Left lung (tissue), 10 donors: ENCODE results near the gene TBCD. TPM values are rescaled to one million over a fixed set of nuclear protein-coding genes. Genes with fewer than 3 reads are reported as not detected.

ENCODE experiments used
- ATAC-seq: fragments of 200-7000 bp; cut with Tn5 transposase; one replicate; pipeline ENCODE4 v1.9.1; 2020; ENCODE audit warnings: moderate library complexity
- DNase-seq, 4 donors: peaks; one replicate each; pipeline ENCODE4 v3.0.0-alpha.2; 2013 to 2020
- H3K27ac ChIP-seq, 2 donors: fragments of 200-600 bp; sonication (generic) in 1 of 2; one replicate each; pipeline versions ENCODE4 v1.5.0 to v1.8.0; 2020 to 2021
- H3K27me3 ChIP-seq, 2 donors: fragments of 200-600 bp; sonication (generic) in 1 of 2; one replicate each; pipeline versions ENCODE4 v1.5.0 to v1.8.0; 2020 to 2021
- H3K36me3 ChIP-seq, 2 donors: fragments of 200-600 bp; sonication (generic) in 1 of 2; one replicate each; pipeline versions ENCODE4 v1.5.0 to v1.8.0; 2020 to 2021
- H3K4me1 ChIP-seq, 2 donors: fragments of 200-600 bp; one replicate each; pipeline ENCODE4 v1.8.0; 2021
- H3K4me3 ChIP-seq, 2 donors: fragments of 200-600 bp; sonication (generic) in 1 of 2; one replicate each; pipeline versions ENCODE4 v1.5.0 to v1.8.0; 2020 to 2021; ENCODE audit warnings: mild to moderate bottlenecking in 1 of 2
- H3K9me3 ChIP-seq, 2 donors: fragments of 200-600 bp; sonication (generic) in 1 of 2; one replicate each; pipeline versions ENCODE4 v1.5.0 to v1.8.0; 2020 to 2021
- CTCF ChIP-seq, 2 donors: fragments of 200-600 bp; sonication (generic) in 1 of 2; IDR thresholded peaks; one replicate each; pipeline versions ENCODE4 v1.5.0 to v1.8.0; 2021; ENCODE audit warnings: antibody characterized with exemption in 2 of 2
- intact Hi-C, 2 donors: fragments of 100-400 bp; cut with DNase I; formaldehyde crosslinking; loops; one replicate each; pipeline versions ENCODE4 v1.11.2 to v1.14.2; 2022
- polyA plus RNA-seq, 6 donors: library from polyadenylated mRNA; unstranded; fragments of 120-200 nt; gene quantifications; one replicate each; pipeline ENCODE4 v1.2.1, GENCODE V29; 2013; ENCODE audit not compliant: insufficient read length in 6 of 6
- total RNA-seq, 2 donors: library from RNA; stranded (reverse); fragmentation: NEBNext Ultra II Directional; extraction: Animal tissue kit (Norgen Biotek cat#: 25700); gene quantifications; one replicate each; pipeline ENCODE4 v1.2.1, GENCODE V29; 2021
- donor health status: DM: no; HTN: yes; CAD: no.
- donor health status: DM: no; HTN: no; CAD: no.

The TBCD gene
- total and polyA plus RNA-seq, 8 donors = 87.2 to 133 (median 104) TPM

- no peak for ATAC-seq
- Histone ChIP-seq H3K4me3 (no peak overlapping the region), H3K36me3 (peaks cover 0 to 25% of the 10 kb centered on the region in 2 donors), H3K27me3 (no peaks in the 10 kb centered on the region), H3K27ac (no peak overlapping the region), H3K9me3 (no peaks in the 10 kb centered on the region), H3K4me1 (peaks cover 0 to 13% of the 10 kb centered on the region in 2 donors)
- TF ChIP-seq CTCF (IDR thresholded peaks at IDR 0.05) = no peak
- DNase-seq = peak in 1 of 4 donors; percentile 37
- intact Hi-C loops = no loop called here
Measured at GRCh38 chr17:82869536-82869935, 117.7 kb downstream of the TBCD start.

- ATAC-seq (no peak), DNase-seq (peak in 1 of 4 donors; percentile 51)
- peaks cover 0 to 25% of the 10 kb centered on the region in 2 donors for H3K36me3 ChIP-seq
- no peaks in the 10 kb centered on the region for H3K9me3 ChIP-seq
- intact Hi-C loops = no loop called here
- H3K27me3 ChIP-seq = no peaks in the 10 kb centered on the region
- peaks cover 0 to 14% of the 10 kb centered on the region in 2 donors for H3K4me1 ChIP-seq
- H3K4me3 ChIP-seq = no peak overlapping the region
- no peak for TF ChIP-seq CTCF (IDR thresholded peaks at IDR 0.05)
- H3K27ac ChIP-seq = no peak overlapping the region
Measured at GRCh38 chr17:82870091-82870491, 118.2 kb downstream of the TBCD start.

- Histone ChIP-seq H3K27me3 (no peaks in the 10 kb centered on the region), H3K4me1 (peaks cover 0 to 18% of the 10 kb centered on the region in 2 donors), H3K9me3 (no peaks in the 10 kb centered on the region), H3K4me3 (no peak overlapping the region), H3K36me3 (peaks cover 0 to 25% of the 10 kb centered on the region in 2 donors), H3K27ac (no peak overlapping the region)
- DNase-seq = peak in 1 of 4 donors; percentile 49
- TF ChIP-seq CTCF (IDR thresholded peaks at IDR 0.05) = no peak
- ATAC-seq = no peak
- intact Hi-C loops = no loop called here
Measured at GRCh38 chr17:82870541-82870940, 118.7 kb downstream of the TBCD start.

GRCh38 chr17:82871056-82871775, 119.4 kb downstream of the TBCD start:
- intact Hi-C loops = no loop called here
- no peak overlapping the region for H3K27ac ChIP-seq

More at GRCh38 chr17:82871056-82871775, 119.4 kb downstream of the TBCD start:
- H3K4me1 ChIP-seq = peaks cover 5 to 25% of the 10 kb centered on the region in 2 donors
- no peak for ATAC-seq
- peak in 1 of 4 donors; percentile 54 for DNase-seq
- H3K27me3 ChIP-seq = no peaks in the 10 kb centered on the region
- H3K36me3 ChIP-seq = peaks cover 0 to 25% of the 10 kb centered on the region in 2 donors
- H3K4me3 ChIP-seq = no peak overlapping the region
- H3K9me3 ChIP-seq = no peaks in the 10 kb centered on the region
- no peak for TF ChIP-seq CTCF (IDR thresholded peaks at IDR 0.05)
